HL-60 (cell line): Measurements from ENCODE around the gene CSNK1A1L.

Experiments
- CTCF ChIP-seq: IDR thresholded peaks from one replicate; pipeline ENCODE4 v1.5.1; 2011; ENCODE audit warnings: low read length, control low read depth, inconsistent platforms; ENCODE audit not compliant: insufficient read depth
- TF ChIP-seq, protein P1 (sequence below): IDR thresholded peaks from 2 replicates; pipeline ENCODE4 v1.6.1; 2012; ENCODE audit warnings: low read depth; ENCODE audit not compliant: insufficient replicate concordance

DNA sequence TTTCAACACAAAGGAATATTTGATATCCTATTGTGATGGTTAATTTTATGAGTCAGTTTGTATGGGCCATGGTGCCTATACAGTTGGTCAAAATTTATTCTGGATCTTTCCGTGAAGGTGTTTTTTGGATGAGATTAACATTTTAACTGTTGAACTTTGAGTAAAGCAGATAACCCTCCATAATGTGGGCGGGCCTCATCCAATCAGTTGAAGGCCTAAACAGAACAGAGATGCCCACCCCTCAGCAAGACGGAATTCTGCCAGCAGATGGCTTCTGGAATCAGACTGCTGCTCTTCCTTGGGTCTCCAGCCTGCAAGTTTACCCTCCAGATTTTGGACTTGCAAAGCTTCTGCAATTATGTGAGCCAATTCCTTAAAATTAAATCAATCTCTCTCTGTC, 16.0 kb downstream of the CSNK1A1L start:
- no peak for TF ChIP-seq CTCF
- TF ChIP-seq, protein P1, sequence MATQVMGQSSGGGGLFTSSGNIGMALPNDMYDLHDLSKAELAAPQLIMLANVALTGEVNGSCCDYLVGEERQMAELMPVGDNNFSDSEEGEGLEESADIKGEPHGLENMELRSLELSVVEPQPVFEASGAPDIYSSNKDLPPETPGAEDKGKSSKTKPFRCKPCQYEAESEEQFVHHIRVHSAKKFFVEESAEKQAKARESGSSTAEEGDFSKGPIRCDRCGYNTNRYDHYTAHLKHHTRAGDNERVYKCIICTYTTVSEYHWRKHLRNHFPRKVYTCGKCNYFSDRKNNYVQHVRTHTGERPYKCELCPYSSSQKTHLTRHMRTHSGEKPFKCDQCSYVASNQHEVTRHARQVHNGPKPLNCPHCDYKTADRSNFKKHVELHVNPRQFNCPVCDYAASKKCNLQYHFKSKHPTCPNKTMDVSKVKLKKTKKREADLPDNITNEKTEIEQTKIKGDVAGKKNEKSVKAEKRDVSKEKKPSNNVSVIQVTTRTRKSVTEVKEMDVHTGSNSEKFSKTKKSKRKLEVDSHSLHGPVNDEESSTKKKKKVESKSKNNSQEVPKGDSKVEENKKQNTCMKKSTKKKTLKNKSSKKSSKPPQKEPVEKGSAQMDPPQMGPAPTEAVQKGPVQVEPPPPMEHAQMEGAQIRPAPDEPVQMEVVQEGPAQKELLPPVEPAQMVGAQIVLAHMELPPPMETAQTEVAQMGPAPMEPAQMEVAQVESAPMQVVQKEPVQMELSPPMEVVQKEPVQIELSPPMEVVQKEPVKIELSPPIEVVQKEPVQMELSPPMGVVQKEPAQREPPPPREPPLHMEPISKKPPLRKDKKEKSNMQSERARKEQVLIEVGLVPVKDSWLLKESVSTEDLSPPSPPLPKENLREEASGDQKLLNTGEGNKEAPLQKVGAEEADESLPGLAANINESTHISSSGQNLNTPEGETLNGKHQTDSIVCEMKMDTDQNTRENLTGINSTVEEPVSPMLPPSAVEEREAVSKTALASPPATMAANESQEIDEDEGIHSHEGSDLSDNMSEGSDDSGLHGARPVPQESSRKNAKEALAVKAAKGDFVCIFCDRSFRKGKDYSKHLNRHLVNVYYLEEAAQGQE, result no peak
